Endothelial cell of umbilical vein (primary cell): ENCODE data around the gene SYNE1. TPM values are rescaled to one million over a fixed set of nuclear protein-coding genes. Genes with fewer than 3 reads are reported as not detected.

Experiments used
- BruUV-seq: library from RNA; stranded (reverse); fragments of 400-500 nt; replicated peaks from 2 replicates; lab custom pipeline; 2021; lab: Mats Ljungman, UMichigan
- CTCF ChIA-PET: fragments of 300-600, 350-600 bp; sonication (Branson Sonifier 250); formaldehyde crosslinking; loops from one replicate; lab custom pipeline; 2021; ENCODE audit warnings: antibody characterized with exemption, inconsistent platforms; lab: Charles Lee
- POLR2A ChIA-PET: fragments of 300-600, 350-600 bp; sonication (Branson Sonifier 250); formaldehyde crosslinking; loops from one replicate; lab custom pipeline; 2021; ENCODE audit warnings: antibody characterized with exemption, inconsistent platforms; lab: Charles Lee
- DNase-seq: peaks from one replicate; pipeline ENCODE4 v3.0.0-alpha.2; 2011; ENCODE audit warnings: low read depth, low spot score
- FAIRE-seq: peaks from 2 replicates; lab custom pipeline; 2011; peaks lifted over from hg19 to GRCh38; lab: Jason Lieb, UNC
- H2AFZ ChIP-seq: 2 replicates; pipeline ENCODE4 v1.6.0; 2012; ENCODE audit warnings: low read depth, low read length, control low read depth, inconsistent platforms
- H3K27ac ChIP-seq: 2 replicates; pipeline ENCODE4 v1.5.1; 2011; ENCODE audit warnings: low read depth, mild to moderate bottlenecking, control low read depth, low read length, moderate library complexity; ENCODE audit not compliant: insufficient read depth
- H3K27me3 ChIP-seq, 2 experiments: 2 replicates each; pipeline versions ENCODE4 v1.6.0 to v1.6.1; 2011; ENCODE audit warnings: low read length in 2 of 2, mixed read lengths in 1 of 2; ENCODE audit not compliant: control insufficient read depth in 2 of 2, insufficient read depth in 2 of 2
- H3K36me3 ChIP-seq, 2 experiments: 2 replicates in 1 of 2; 3 replicates in 1 of 2; pipeline ENCODE4 v1.5.1; 2011; ENCODE audit warnings: low read length in 2 of 2, mild to moderate bottlenecking in 1 of 2, moderate library complexity in 1 of 2; ENCODE audit not compliant: control insufficient read depth in 2 of 2, insufficient read depth in 2 of 2; ENCODE audit errors: extremely low read depth in 1 of 2
- H3K4me1 ChIP-seq: 3 replicates; pipeline ENCODE4 v1.5.1; 2011; ENCODE audit warnings: mild to moderate bottlenecking, low read length; ENCODE audit not compliant: control insufficient read depth, insufficient read depth; ENCODE audit errors: extremely low read depth
- H3K4me2 ChIP-seq: 2 replicates; pipeline ENCODE4 v1.6.1; 2011; ENCODE audit warnings: low read length, control low read depth, mixed read lengths; ENCODE audit not compliant: insufficient read depth
- H3K4me3 ChIP-seq, 3 experiments: fragments of 200-600 bp in 1 of 3; sonication (generic), shearing (Covaris generic) in 1 of 3; replicated peaks in 1 of 3; 2 replicates each; pipeline ENCODE4 v1.5.1; 2011 to 2016; ENCODE audit warnings: control low read depth in 3 of 3, low read length in 3 of 3, mild to moderate bottlenecking in 2 of 3, inconsistent platforms in 1 of 3, low read depth in 1 of 3, moderate library complexity in 1 of 3; ENCODE audit not compliant: insufficient read depth in 1 of 3
- H3K79me2 ChIP-seq: 2 replicates; pipeline ENCODE4 v1.6.0; 2012; ENCODE audit warnings: low read length, inconsistent platforms; ENCODE audit not compliant: control insufficient read depth, insufficient read depth
- H3K9ac ChIP-seq: replicated peaks from 2 replicates; pipeline ENCODE3; 2011; ENCODE audit warnings: low read length, control low read depth; ENCODE audit not compliant: insufficient read depth; ENCODE audit errors: extremely low read depth
- H3K9me1 ChIP-seq: replicated peaks from 3 replicates; pipeline ENCODE4 v1.6.0; 2011; ENCODE audit warnings: mild to moderate bottlenecking, low read length; ENCODE audit not compliant: control insufficient read depth, insufficient read depth; ENCODE audit errors: extremely low read depth
- H3K9me3 ChIP-seq: replicated peaks from 2 replicates; pipeline ENCODE4 v1.5.1; 2012; ENCODE audit warnings: low read length, inconsistent platforms; ENCODE audit not compliant: control insufficient read depth, insufficient read depth
- H4K20me1 ChIP-seq: replicated peaks from 2 replicates; pipeline ENCODE3; 2011; ENCODE audit warnings: mild to moderate bottlenecking, low read length; ENCODE audit not compliant: control insufficient read depth, insufficient read depth; ENCODE audit errors: extremely low read depth
- CTCF ChIP-seq, 2 donors: IDR thresholded peaks; 1 replicate in 1 of 2; 2 replicates in 1 of 2; pipeline ENCODE4 v1.5.1; 2011; ENCODE audit warnings: low read length in 2 of 2, mild to moderate bottlenecking in 2 of 2, moderate library complexity in 2 of 2, control low read depth in 1 of 2, inconsistent platforms in 1 of 2, low read depth in 1 of 2; ENCODE audit not compliant: insufficient read depth in 1 of 2; ENCODE audit errors: extremely low read depth in 1 of 2
- EZH2 ChIP-seq: IDR thresholded peaks from 2 replicates; pipeline ENCODE4 v1.6.1; 2012; ENCODE audit warnings: borderline replicate concordance, low read depth, mild to moderate bottlenecking, moderate library complexity, low read length, inconsistent platforms; ENCODE audit not compliant: severe bottlenecking
- FOS ChIP-seq: IDR thresholded peaks from 2 replicates; pipeline ENCODE4 v1.6.1; 2011; ENCODE audit warnings: mild to moderate bottlenecking, low read length, moderate library complexity, borderline replicate concordance; ENCODE audit not compliant: insufficient read depth
- GATA2 ChIP-seq: IDR thresholded peaks from 2 replicates; pipeline ENCODE4 v1.7.0; 2011; ENCODE audit warnings: low read depth, mild to moderate bottlenecking, moderate library complexity, mixed read lengths, low read length; ENCODE audit not compliant: insufficient read length, insufficient read depth
- JUN ChIP-seq: IDR thresholded peaks from 2 replicates; pipeline ENCODE4 v1.6.1; 2011; ENCODE audit warnings: borderline replicate concordance, low read depth; ENCODE audit not compliant: insufficient read length, insufficient read depth
- MYC ChIP-seq: IDR thresholded peaks from one replicate; pipeline ENCODE4 v1.6.1; 2011; ENCODE audit warnings: mild to moderate bottlenecking, low read depth, low read length
- POLR2A ChIP-seq: IDR thresholded peaks from 2 replicates; pipeline ENCODE4 v1.6.1; 2012; ENCODE audit warnings: low read depth, mild to moderate bottlenecking, control low read depth, low read length
- POLR2AphosphoS5 ChIP-seq: IDR thresholded peaks from 2 replicates; pipeline ENCODE4 v1.6.1; 2012; ENCODE audit warnings: low read depth, mild to moderate bottlenecking, control low read depth, low read length, moderate library complexity; ENCODE audit not compliant: insufficient read depth
- dilution Hi-C: fragments of 300-500 bp; cut with MboI; formaldehyde crosslinking; loops from one replicate; pipeline ENCODE4 v1.15.0; 2019; ENCODE audit warnings: low sequenced_read_pairs; ENCODE audit not compliant: extremely low pct_ligation_motif_present
- intact Hi-C: fragments of 100-400 bp; cut with micrococcal nuclease; formaldehyde crosslinking; loops from one replicate; pipeline ENCODE4 v1.10.0; 2022
- polyA plus RNA-seq, 4 experiments: library from polyadenylated mRNA; depleted of rRNA in 3 of 4; stranded (reverse) in 3 of 4; unstranded in 1 of 4; fragments of >200 nt; gene quantifications; 2 replicates each; pipeline versions ENCODE4 v1.2.1 to v1.2.3, GENCODE V29; 2011 to 2012; ENCODE audit warnings: missing spikeins in 1 of 4
- total RNA-seq: library from RNA; stranded (reverse); gene quantifications from 2 replicates; pipeline ENCODE4 v1.2.3, GENCODE V29; 2021
- TF ChIP-seq, protein P1 (sequence below): IDR thresholded peaks from 2 replicates; pipeline ENCODE4 v1.6.1; 2011; ENCODE audit not compliant: insufficient read depth, insufficient read length

The SYNE1 gene
- total and polyA plus RNA-seq, 2 donors (not counting 3 experiments of a cell fraction or from before 2014, with no cell fraction given) = 26.5 to 52.3 TPM

DNA sequence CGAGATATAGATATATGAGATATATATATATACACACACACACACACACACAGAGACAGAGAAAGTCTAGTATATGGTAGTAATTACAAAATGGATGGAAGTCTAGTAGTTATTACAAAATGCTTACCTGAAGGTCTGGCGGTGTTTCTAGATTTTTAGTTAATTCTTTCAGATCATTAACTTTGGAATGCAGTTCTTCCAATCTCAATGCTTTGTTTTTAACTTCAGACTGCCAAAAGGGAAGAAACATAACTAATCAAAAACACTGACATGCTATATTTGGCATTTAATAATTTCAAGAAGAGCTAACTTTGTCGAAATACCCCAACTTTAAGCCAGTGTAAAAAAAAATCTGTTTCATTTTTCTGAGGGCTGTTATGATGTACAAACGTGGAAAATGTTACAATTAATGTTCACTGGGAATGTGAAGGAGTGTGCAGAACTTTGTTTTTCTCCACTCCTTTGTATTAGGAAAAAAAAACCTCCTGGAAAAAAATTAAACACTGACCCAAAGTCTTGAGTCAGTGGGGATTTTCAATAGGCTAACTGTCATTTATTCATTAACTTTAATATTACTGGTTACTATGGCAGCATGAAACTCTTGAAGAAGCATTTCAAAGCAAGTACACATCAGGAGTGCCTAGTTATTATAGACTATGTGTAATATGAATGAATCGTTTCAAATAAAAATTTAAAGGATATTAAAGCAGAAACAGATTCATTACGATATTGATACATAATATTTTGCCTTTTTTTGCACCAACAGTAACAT is 232.9 kb downstream of the SYNE1 start:
- Histone ChIP-seq H3K4me1 (no peaks in the 10 kb centered on the region), H3K36me3 (no peaks in the 10 kb centered on the region), H3K4me3 (no peak overlapping the region), H3K27ac (no peak overlapping the region), H3K27me3 (no peaks in the 10 kb centered on the region), H3K4me2 (no peak overlapping the region), H3K9me3 (no peaks in the 10 kb centered on the region), H4K20me1 (no peaks in the 10 kb centered on the region), H3K9ac (no peak overlapping the region), H3K9me1 (no peaks in the 10 kb centered on the region), H3K79me2 (no peaks in the 10 kb centered on the region), H2AFZ (no peak overlapping the region)
- dilution Hi-C loops (no loop called here), intact Hi-C loops (no loop called here)
- CTCF ChIA-PET = no interaction called here
- FAIRE-seq (no peak), DNase-seq (no peak)
- no TSS peak for BruUV-seq
- TF ChIP-seq, protein P1, sequence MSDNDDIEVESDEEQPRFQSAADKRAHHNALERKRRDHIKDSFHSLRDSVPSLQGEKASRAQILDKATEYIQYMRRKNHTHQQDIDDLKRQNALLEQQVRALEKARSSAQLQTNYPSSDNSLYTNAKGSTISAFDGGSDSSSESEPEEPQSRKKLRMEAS = no peak
- TF ChIP-seq FOS = no peak
- TF ChIP-seq CTCF (IDR thresholded peaks at IDR 0.05; ENCODE audit: extremely low read depth in 1 of 2, insufficient read depth in 1 of 2, low read depth in 1 of 2, low read length in 2 of 2) = no peak
- no peak for TF ChIP-seq GATA2
- no peak for TF ChIP-seq POLR2AphosphoS5
- no peak for TF ChIP-seq MYC
- TF ChIP-seq POLR2A = no peak
- no peak for TF ChIP-seq JUN
- no peak for TF ChIP-seq EZH2
- POLR2A ChIA-PET = no interaction called here
